SK-N-MC (cell line): ENCODE data around the gene PEPD.

Experiments
- EZH2 ChIP-seq: fragments of 200-600 bp; sonication (generic); IDR thresholded peaks from one replicate; pipeline ENCODE4 v1.6.1; 2017; ENCODE audit warnings: antibody characterized with exemption
- POLR2AphosphoS5 ChIP-seq: IDR thresholded peaks from 2 replicates; pipeline ENCODE4 v1.6.1; 2012; ENCODE audit warnings: mild to moderate bottlenecking, low read depth, low read length, borderline replicate concordance

GRCh38 chr19:33400856-33401682 lies 120.5 kb downstream of the PEPD start:
- TF ChIP-seq EZH2 (no peak), POLR2AphosphoS5 (no peak)
